NCI-H1105 (cell line): ENCODE measurements around the gene LRBA.
"Not testable (repeated sequence)": the region's sequence is repeated elsewhere in the genome, so short reads cannot be mapped to it uniquely, and the experiment has no call there.

ENCODE experiments used
- DNase-seq: peaks from one replicate; lab custom pipeline; 2025; lab: John Stamatoyannopoulos, UW

The LRBA gene

DNA sequence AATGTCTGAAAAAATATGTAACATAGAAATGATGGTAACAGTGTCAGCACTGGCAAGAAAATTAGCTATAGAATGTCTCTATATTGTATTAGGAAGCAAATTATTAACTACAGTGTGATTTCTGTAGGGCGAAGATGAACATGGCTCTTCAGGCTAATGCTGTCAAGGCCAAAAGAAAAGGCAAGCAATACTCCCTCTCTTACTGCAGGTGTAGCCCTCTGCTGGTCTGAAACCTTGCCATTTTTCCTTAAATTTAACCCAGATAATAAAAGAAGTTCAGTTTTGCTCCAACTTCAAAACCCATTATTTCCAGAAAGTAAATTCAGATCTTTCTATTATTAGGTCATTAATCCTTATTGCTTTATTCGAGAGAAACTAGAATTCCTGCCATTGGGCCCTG is 215.9 kb downstream of the LRBA start:
- DNase-seq: no peak

DNA sequence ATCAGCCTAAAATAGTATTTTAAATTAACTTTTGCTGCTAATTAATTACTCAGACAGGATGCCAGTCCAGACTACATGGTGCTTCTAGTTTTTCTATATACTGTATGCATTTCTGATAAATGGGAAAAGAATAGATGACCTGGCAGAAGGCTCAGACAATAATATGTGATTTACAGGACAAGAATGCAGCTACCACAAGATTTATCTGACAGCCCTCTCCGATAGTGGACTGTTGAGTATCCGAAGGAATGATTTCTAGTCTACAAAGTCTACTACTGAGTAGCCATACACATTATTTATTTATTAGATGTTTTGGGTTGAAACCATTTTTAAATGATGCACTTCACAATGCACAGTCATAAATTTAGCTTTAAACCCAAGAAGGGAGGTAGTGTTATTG is 220.4 kb downstream of the LRBA start:
- no peak for DNase-seq

DNA sequence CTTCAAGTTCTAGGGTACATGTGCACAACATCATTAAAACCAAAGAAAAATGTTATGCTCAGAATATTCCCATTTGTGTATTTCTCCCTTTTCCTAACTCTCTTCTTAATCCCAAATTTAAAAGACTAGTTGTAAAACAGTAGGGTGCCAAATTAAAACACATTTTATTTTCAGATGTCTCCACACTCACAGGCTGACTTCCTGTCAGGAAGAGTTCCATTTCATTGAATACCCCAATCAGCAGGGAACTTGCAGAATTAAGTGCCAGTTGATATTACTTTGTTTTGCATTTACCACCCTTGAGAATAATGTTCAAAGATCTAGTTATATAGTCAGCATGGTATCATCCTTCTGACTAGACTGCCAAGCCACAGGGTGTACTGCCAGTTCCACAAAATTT is 225.2 kb downstream of the LRBA start:
- no peak for DNase-seq

DNA sequence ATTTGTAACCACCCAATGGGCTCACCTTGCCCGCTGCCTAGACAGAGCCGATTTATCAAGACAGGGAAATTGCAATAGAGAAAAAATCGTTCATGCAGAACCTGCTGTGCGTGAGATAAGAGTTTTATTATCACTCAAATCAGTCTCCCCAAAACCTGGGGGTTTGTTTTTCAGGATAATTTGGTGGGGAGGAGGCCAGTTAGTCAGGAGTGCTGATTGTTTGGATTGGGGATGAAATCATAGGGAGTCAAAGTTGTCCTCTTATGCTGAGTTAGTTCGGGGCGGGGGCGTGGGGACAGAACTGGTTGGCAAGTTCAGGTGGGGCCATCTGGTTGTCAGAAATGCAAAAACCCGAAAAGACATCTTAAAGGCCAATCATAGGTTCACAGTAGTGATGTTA is 230.1 kb downstream of the LRBA start:
- no peak for DNase-seq

DNA sequence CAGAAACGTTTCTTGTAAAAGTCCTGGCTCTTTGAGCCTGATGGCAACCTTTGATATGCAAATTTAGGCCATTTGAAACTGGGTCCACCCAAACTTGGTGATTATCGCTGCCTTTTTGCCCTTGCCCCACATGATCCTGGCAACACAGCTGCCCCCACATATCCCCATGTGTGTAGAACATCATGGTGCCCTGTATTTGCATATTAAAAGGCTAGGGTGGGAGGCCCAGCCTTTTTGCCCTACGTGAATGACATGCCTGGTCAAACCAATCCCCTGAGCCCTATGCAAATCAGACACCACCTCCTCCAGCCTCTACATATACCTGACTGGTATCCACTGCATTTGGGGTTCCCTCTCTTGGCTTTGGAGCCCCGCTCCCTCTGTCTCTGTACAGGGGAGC is 230.8 kb downstream of the LRBA start:
- DNase-seq: no peak

DNA sequence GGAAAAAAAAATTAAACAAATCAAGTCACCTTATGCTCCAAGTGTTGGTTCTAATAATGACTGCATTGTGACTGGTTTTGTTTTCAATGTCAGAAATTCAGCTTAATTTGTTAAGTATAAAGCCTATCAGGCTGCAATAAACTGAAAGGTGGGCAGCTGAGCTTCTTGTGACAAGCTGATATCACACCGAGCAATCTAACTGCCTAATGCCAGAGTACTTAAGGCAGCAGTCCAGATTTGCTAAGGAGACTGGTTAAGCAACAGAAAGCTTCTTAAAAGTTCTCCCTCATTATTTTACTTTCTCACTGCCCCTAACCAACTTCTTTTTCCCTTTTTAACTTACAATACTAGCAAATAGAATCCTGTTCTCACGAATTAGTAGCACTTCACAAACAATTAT is 232.2 kb downstream of the LRBA start:
- no peak for DNase-seq

DNA sequence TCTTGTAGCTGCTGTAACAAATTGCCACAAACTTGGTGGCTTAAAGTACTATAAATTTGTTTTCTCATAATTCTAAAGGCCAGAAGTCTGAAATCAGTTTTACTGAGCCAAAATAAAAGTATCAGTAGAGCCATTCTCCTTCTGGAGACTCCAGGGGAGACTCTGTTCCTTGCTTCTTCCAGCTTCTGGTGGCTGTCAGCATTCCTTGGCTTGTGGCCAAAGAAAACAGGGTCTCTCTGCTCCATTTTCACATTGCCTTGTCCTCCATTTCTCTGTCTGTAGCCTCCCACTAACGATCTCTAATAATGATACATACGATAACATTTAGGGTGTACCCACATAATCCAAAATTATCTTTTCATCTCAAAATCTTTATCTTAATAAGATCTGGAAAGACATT is 232.8 kb downstream of the LRBA start:
- DNase-seq: no peak

DNA sequence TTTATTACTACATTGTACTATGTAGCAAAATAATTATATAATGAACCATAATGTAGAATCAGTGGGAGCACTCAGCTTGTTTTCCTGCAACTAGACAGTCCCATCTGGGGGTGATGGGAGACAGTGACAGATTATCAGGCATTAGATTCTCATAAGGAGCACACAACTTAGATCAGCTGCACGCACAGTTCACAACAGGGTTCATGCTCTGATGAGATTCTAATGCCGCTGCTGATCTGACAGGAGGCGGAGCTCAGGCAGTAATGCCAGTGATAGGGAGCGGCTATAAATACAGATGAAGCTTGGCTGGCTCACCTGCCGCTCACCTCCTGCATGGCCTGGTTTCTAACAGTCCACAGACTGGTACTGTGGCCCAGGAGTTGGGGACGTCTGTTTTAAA is 233.9 kb downstream of the LRBA start:
- no peak for DNase-seq

DNA sequence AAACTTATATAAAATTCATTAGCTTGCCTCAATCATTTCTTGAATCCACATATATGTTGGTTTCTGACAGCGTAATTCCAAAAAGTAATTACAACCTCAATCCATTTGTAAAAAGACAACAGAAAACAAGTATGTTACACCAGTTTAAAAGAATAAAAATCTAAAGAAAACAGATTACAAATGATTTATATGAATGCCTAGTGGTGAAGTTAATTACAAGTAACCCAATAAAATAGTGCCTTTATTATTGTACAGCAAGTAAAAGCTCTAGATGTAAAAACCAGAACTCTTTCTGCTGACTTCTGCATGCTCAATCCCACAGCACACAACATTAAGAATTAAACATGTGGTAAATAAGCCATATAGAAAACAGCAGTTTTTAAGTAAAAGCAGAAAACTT is 235.4 kb downstream of the LRBA start:
- no peak for DNase-seq

DNA sequence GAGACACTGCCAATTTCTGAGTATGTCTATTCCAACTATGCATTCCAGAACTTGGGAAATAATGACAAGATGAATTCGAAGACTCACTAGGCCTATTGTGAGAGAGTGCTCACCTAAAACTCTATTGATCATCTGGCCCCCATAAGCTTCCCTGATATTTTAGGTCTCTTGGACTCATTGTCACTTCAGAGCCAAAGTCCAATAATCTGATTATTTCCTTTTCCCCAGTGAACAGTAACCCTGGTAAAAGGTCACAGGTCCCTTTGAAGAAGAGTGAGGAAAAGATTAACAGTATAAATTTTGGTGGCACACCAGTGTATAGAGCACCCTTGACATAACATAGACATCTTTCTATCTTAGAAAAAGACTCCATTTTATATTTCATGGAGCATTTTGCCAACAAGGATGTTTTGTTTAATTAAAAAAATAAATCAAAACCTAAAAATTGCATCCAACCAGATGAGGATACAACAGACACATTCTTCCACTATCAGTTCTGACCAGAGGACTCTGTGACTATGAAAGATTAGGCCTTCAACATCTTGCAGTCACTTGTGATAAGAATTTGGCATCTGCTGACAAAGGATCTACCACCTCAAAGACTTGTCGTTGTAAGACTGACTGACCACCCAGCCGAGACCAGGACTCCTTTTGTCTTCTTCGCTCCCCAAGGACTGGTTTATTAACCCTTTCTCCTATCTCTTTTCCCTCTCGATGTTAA is 241.2 kb downstream of the LRBA start:
- DNase-seq: no peak

DNA sequence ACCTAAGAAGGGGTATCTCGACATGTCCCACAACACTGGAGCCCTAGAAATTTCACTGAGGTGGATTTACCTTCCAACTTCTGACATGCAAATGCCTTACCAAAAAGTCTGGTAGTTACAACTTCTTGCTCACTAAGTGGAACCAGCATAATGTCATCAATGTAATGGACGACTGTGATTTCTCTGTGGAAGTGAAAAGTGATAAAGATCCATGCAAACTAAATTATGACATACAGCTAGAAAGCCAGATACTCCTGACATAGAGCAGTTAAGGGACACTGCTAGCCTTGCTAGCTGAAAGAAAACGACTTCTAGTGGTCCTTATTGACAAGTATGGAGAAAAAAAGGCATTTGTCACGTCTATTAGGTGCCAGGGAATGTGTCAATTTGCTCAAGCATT is 242.1 kb downstream of the LRBA start:
- DNase-seq: no peak

DNA sequence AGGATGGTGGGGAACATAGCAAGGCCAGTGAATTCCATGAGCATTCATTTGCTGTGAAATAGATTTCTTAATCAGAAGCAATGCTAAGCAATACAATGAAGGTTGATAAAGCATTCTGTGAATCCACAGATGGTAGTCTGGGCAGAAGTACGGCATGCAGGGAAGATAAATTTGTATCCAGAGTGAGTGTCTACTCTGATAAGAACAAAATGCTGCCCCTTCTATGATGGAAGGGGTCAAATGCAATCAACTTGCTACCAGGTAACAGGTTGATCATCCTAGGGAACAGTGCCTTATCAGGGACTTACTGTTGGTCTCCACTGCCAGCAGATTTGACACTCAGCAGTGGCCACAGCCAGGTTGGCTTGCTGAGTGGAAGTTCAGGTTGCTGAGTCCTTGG is 243.7 kb downstream of the LRBA start:
- no peak for DNase-seq

DNA sequence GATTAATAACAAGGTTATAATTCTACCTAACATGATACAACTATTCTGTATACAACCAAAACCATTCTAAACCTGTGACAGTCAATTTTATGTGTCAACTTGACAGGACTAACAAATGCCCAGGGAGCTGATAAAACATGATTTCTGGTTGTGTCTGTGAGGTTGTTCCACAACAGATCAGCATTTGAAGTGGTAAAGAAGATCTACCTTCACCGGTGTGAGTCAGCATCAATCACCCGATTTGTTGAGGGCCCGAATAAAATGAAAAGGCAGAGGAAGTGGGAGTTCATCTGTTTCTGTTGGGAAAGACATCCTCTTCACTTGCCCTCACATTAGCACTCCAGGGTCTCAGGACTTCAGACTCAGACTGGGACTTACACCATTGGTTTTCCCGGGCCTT is 245.2 kb downstream of the LRBA start:
- DNase-seq: no peak

DNA sequence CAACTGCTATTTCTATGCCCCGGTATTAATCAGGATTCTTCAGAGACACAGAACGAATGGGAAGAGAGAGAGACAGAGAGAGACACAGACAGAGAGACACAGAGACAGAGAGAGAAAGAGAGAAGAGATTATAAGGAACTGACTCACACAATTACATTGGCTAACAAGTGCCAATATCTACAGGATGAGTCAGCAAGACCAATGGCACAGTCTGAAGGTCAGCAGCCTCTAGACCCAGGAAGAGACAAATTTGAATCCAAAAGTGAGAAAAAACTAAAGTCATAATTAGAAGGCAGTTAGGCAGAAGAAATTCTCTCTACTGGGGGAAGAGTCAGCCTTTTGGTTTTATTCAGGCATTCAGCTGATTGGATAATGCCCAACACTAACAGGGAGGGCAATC is 245.8 kb downstream of the LRBA start:
- DNase-seq: no peak

DNA sequence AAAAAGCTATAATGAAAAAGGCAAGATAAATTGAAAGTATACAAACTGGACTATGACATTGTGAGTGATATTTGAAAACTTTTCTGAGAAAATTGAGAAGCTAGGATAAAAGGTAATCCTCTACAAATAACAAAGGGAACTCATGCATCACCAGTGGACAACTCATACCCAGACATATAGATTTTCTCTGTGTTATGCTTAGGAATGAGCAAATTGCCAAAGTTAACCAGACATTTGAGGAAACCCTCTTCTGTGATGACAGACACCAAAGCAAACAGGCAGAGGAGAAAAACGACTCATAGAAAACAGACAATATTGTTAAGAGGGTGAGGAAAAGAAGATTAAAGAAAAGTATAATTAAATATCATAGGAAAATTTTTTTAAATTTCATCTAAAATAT is 246.6 kb downstream of the LRBA start:
- DNase-seq: no peak

DNA sequence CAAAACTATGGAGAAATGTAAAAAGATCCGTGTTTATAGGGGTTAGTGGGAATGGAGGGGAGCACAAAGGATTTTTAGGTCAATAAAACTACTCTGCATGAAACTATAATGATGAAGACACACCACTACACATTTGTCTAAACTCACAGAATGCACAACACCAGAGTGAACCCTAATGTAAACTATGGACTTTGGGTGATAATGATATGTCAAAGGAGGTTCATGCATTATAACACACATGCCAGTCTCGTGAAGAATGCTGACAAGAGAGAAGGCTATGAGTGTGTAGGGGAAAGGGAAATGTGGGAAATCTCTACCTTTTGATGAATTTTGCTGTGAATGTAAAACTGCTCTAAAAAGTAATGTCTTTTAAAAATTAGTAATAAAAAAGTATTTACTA is 249.9 kb downstream of the LRBA start:
- DNase-seq: no peak

DNA sequence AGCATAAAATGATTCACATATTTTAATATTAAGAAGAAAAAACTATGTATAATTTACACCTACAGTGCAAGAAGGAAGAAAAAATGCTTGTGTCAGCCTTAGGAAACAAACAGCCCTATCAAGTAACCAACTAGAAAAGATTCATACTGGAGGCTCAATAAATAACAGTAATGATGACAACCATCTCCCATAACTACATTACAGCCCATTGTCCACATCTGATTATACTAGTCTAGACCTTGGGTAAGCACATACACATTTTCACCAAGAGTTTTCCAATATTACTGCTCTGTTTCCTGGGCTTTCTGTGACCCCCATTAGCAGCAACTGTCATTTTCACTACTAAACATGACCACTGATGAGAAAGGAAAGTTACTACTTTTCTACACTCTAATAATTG is 263.4 kb downstream of the LRBA start:
- no peak for DNase-seq

DNA sequence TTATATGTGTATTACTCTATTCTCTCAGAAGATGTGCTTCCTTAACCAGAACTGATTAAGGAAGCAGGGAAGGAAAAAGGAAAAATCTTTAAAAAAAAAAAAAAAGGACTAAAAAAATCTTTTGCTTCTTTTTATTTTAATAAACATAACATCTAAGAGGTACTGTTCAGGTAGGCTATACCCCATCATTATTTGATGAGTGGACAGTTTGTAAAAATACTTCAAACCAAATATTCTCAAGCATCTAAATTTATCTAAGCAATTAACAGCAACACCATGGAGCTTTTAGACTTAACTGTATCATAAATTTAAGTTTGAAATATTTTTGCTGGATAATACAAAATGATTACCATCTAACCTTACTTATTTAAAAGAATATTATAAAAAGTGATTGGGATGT is 264.3 kb downstream of the LRBA start:
- DNase-seq: no peak

DNA sequence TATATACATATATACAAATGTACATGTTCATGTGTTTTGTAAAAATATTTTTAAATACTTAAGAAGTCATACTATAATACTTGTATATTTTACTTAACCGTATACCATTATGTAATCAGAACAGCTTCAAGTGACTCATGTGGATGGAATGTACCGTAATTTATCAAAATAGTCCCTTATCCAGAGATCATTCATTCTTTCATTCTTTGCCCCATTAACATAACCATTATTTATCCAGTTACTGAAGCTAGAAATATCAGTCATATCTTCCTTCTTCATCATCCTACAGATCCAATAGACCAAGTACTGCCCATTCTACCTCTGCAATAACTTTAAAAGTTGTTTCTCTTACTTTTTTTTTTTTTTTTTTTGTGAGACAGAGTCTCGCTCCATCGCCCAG is 268.9 kb downstream of the LRBA start:
- no peak for DNase-seq

DNA sequence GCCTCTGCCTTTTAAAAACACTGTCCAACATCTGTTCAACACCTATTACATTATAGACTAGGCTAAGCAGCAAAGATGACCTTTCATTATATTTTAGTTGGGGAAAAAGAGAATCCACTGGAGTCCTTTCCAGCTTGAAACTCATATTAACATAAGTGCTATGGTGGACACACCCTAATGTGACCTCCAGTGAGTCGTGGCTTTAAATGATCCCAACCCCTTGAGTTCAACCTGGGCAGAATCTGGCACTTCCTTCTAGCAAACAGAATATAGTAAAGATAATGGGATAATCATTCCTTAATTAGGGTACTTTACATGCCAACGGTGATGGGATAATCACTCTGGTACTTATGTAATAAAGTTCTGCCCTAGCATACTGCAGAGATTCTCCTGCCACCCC is 270.5 kb downstream of the LRBA start:
- no peak for DNase-seq

DNA sequence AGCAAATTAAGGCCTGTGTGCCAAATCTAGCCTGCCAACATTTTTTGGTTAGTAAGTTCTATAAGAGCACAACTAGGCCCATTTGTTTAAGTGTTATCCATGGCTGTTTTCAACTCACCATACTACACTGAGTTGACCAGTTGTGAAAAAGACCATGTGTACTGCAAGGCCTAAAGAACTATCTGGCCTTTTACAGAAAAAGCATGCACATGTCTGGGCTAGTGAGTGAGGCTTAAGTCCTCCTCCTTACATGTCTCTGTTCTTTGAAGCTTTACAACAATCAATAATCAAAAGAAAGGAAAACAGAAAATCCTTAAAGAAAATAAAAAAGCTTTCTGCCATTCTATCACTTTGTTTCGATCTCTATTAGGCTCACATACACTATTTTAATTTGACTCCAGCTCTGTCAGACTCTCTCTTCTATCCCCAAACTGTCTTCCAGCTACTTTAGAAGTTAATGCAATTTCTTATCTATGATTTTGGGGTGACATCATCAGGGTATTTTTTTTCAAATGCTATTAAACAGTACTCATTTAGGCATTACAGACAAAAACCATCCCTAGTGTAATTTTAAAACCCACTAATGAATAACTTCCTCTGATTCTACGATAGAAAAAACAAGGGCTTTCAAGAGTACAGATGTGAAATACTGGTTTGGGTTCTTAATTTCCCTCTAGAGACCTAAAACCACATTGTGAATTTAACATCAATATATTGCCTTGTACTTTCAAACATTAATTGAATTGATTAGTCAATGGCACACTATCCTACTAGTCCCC is 271.3 kb downstream of the LRBA start:
- no peak for DNase-seq

DNA sequence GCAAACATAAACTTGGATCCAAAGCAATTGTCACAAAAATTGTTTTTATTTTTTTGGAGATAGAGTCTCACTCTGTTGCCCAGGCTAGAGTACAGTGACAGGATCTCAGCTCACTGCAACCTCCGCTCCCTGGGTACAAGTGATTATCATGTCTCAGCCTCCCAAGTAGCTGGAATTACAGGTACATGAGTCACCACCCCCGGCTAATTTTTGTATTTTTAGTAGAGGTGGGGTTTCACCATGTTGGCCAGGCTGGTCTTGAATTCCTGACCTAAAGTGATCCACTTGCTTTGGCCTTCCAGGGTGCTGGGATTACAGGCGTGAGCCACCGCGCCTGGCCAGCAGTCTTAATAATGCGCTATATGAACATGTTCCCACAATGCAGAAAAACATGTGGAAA is 272.2 kb downstream of the LRBA start:
- not testable (repeated sequence) for DNase-seq

DNA sequence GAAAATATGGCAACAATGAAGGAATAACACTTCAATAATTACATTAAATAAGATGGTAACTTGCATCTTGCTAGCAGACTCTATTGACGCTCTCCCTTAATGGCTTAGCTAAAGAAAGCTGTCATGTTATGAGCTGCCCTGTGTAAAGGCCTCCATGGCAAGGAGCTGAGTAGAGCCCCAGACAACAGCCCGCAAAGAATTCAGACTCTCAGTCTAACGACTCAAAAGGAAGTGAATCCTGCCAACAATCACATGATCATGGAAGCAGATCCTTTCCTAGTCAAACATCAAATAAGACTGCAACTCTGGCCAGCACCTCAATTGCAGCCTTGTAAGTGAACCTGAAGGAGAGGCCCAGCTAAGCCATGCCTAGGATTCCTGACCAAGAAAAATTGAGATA is 275.5 kb downstream of the LRBA start:
- DNase-seq: no peak

DNA sequence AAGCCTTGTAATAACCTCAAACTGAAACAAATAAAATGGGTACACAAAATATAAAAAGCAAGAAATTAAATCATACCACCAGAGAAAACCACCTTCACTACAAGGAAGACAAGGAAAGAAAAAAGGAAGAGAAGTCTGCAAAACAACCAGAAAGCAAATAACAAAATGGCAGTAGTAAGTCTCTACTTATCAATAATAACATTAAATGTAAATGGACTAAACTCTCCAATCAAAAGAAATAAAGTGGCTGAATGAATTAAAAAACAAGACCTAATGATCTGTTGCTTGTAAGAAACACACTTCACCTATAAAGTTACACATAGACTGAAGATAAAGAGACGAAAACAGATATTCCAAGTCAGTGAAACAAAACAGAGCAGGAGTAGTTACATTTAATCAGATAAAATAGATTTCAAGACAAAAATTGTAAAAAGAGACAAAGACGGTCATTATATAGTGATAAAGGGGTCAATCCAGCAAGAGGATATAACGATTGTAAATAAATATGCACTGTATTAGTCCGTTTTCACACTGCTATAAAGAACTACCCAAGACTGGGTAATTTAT is 289.0 kb downstream of the LRBA start:
- no peak for DNase-seq
